Measurements from ENCODE around the gene BRMS1. TPM values are rescaled to one million over a fixed set of nuclear protein-coding genes. Genes with fewer than 3 reads are reported as not detected.
A peak's percentile ranks its signal among the peaks of the same experiment; 100 is the strongest.
"Not testable (repeated sequence)": the region's sequence is repeated elsewhere in the genome, so short reads cannot be mapped to it uniquely, and the experiment has no call there.

BRMS1 gene, protein sequence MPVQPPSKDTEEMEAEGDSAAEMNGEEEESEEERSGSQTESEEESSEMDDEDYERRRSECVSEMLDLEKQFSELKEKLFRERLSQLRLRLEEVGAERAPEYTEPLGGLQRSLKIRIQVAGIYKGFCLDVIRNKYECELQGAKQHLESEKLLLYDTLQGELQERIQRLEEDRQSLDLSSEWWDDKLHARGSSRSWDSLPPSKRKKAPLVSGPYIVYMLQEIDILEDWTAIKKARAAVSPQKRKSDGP
- 10 to 100 TPM; 53.2 to 57.1 TPM for total RNA-seq

DNA sequence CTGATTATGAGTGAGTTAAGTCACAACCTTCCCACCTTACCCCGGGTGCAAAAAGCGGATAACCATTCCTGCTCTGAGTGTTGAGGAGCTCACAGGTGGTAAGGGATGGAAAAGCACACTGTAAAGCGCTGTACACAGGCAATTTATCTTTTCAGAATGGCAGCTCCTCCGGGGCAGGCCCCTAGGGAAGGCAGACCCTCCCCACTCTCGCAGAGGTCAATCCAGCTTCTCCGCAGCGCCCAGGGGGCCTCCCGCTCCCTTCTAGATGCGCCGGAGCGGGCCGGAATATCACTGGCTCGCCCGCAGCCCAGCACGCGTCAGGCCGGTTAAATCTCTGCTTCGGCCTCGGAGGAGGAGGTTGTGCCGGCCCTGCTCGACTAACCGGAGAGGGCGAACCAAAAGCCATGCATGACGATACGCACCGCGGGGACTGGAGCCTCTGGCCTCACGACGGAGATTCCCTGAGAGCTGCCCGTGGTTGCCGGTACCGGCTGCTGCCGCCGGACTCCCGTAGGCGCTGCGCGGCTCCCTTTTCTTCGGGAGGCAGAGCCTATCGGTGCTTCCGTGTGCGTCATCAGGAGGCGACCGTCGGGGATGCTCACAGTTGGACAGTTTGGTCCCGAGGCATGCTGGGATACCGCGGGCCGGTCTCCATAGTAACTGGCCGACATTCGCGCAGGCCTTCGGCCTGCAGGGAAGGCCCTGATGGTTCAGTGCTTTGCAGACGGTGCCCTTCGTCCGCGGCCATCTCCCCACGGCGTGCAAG is at the start of gene BRMS1:
Gene BRMS1 (minus strand): TSS at position 555 of the 766 bp plus-strand sequence. CDS start 2,870 bp downstream, outside the sequence.
- Mint-ChIP-seq H3K27ac (peak within 1 kb of the TSS; percentile 93), H3K4me3 (peak within 1 kb of the TSS; percentile 96), H3K9me3 (ENCODE audit: insufficient read depth) (no peaks in the 10 kb centered on the region), H3K27me3 (ENCODE audit: low read depth) (peaks cover 2% of the 10 kb centered on the region), H3K36me3 (ENCODE audit: low read depth) (peaks cover 13% of the 10 kb centered on the region), H3K4me1 (ENCODE audit: low read depth) (peaks cover 55% of the 10 kb centered on the region)
- POLR2A ChIA-PET = interaction anchor here (0.7 to 2.9 kb wide), 11 partner anchors 10 to 773 kb away, joined by 3 to 28 read pairs (median 4); partner anchors contain the start of genes CD248, SLC29A2 and YIF1A
- DNase-seq (peak; percentile 98), ATAC-seq (peak; percentile 77)
- CTCF ChIA-PET = interaction anchor here (0.8 to 8.2 kb wide), 14 partner anchors 9 to 67 kb away, joined by 3 to 79 read pairs (median 6); partner anchors contain the start of genes RIN1 and YIF1A

DNA sequence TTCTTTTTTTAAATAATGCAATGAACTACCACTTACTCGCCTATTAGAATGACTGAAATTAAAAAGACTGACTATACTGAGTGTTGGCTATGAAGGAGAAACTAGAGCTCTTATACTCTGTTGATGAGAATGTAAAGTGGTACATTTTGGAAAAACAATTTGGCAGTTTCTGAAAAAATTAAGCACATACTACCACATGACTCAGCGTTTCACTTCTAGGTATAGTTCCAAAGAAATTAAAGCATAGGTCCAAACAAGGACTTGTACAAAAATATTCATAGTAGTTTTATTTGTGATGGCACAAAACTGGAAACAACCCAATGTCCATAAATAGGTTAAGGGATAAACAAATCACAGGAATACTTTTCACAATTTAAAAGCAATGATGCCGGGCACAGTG is 49.0 kb upstream of the BRMS1 start:
- CTCF ChIA-PET = interaction anchor here (1.9 to 3.3 kb wide), 2 partner anchors 8 to 82 kb away, joined by 5 to 16 read pairs; no protein-coding TSS in a partner anchor
- peaks cover 5% of the 10 kb centered on the region for H3K27me3 Mint-ChIP-seq (ENCODE audit: low read depth)
- H3K4me3 Mint-ChIP-seq = no peak overlapping the region
- no peak overlapping the region for H3K27ac Mint-ChIP-seq
- no peak for ATAC-seq
- no peaks in the 10 kb centered on the region for H3K9me3 Mint-ChIP-seq (ENCODE audit: insufficient read depth)
- peaks cover 3% of the 10 kb centered on the region for H3K4me1 Mint-ChIP-seq (ENCODE audit: low read depth)
- POLR2A ChIA-PET = no interaction called here
- H3K36me3 Mint-ChIP-seq (ENCODE audit: low read depth) = no peaks in the 10 kb centered on the region
- no peak for DNase-seq

DNA sequence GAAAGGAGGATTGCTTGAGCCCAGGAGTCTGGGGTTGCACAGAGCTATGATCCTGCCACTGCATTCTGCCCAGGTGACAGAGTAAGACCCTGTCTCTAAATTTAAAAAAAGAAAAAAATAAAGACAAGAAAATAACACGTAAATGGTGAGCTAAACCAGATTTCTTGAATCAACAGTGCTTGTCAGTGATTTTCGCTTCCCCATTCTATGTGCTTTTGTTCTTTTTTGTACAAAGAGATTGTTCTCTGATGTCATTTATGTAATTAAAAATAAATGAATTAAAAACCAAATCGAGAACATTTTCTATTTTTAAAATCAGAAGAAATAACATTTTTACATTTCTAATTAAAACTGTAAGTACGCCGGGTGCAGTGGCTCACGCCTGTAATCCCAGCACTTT is 46.4 kb upstream of the BRMS1 start:
- POLR2A ChIA-PET = interaction anchor here (1.0 kb wide), 1 partner anchor 81 kb away, joined by 4 read pairs; no protein-coding TSS in a partner anchor
- CTCF ChIA-PET = interaction anchor here (1.3 to 8.1 kb wide), 2 partner anchors 19 to 81 kb away, joined by 3 to 172 read pairs; no protein-coding TSS in a partner anchor
- peaks cover 3% of the 10 kb centered on the region for H3K27me3 Mint-ChIP-seq (ENCODE audit: low read depth)
- no peaks in the 10 kb centered on the region for H3K9me3 Mint-ChIP-seq (ENCODE audit: insufficient read depth)
- H3K4me1 Mint-ChIP-seq (ENCODE audit: low read depth) = peaks cover 7% of the 10 kb centered on the region
- no peak overlapping the region for H3K27ac Mint-ChIP-seq
- no peak overlapping the region for H3K4me3 Mint-ChIP-seq
- no peak for DNase-seq
- H3K36me3 Mint-ChIP-seq (ENCODE audit: low read depth) = no peaks in the 10 kb centered on the region
- no peak for ATAC-seq

DNA sequence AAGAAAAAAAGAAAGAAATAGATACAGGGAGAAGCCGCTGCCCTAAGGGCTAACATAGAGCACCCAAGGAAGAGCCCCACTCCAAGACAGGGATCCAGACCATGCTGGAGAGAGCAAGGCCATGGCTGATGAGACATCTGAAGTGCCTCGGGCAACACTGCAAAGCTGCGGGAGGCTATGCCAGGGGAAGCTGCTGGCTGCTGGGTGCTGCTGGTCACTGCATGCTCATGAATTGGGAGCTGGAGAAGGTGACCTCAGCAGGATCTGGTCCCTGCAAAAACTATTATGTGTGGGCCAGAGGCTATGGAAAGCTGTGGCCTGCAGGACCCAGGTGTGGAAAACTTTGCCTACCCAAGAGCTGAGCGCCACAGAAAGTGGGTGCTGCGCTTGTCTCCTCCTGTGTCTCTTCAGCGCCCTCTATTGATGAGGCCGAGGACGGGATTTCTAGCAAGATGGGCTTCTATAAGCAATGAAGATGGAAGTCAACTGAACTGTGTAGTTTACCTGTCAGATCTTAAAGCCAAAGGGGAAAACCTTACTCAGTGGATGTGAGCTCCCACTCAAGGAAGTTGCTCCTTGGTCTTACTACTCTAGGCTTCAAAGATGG is 44.0 kb upstream of the BRMS1 start:
- peak; percentile 88 for DNase-seq
- ChIA-PET POLR2A (interaction anchor here (0.6 to 1.2 kb wide), 5 partner anchors 17 to 231 kb away, joined by 3 to 7 read pairs (median 3); partner anchors contain the start of genes BRMS1, DPP3 and SLC29A2), CTCF (interaction anchor here (0.5 to 8.1 kb wide), 34 partner anchors 9 to 383 kb away, joined by 3 to 172 read pairs (median 6); partner anchors contain the start of genes B4GAT1, BRMS1, CD248 and MRPL11)
- Mint-ChIP-seq H3K27ac (no peak overlapping the region), H3K4me1 (ENCODE audit: low read depth) (peaks cover 11% of the 10 kb centered on the region), H3K36me3 (ENCODE audit: low read depth) (no peaks in the 10 kb centered on the region), H3K9me3 (ENCODE audit: insufficient read depth) (no peaks in the 10 kb centered on the region), H3K27me3 (ENCODE audit: low read depth) (peaks cover 1% of the 10 kb centered on the region), H3K4me3 (no peak overlapping the region)
- peak; percentile 93 for ATAC-seq

DNA sequence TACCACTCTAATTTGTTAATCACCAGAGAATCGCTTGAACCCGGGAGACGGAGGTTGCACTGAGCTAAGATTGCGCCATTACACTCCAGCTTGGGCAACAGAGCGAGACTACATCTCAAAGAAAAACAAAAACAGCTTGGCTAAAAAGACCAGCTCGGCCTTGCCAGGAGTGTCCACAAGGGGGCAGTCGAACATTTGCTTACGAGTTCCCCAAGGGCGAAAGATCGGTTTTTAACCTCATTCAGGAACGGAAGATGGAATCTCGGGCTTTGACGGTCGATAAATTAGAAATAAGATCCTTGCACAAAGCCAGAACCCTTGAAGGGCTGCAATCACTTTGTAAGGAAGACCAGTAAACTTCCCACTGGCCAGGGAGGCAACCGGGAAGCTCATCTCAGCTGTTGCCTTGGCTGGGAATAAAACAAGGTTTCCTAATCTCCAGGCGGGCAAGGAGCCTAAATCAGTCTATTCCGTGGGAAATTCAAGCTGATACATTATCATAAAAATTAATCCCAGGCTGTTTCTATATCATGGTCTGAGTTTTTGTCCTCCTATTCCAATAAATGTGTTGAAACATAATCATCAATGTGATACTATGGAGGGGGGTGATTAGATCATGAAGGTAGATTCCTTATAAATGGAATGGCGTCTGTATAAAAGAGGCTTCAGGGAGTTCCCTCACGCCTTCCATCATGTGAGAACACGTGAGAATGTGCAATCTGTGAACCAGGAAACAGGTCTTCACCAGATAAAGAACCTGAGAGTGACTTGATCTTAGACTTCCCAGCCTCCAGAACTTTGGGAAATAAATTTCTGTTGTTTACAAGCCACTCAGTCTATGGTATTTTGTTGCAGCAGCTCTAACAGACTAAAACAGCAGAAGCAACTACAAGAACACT is 41.5 kb upstream of the BRMS1 start:
- no peaks in the 10 kb centered on the region for H3K36me3 Mint-ChIP-seq (ENCODE audit: low read depth)
- ChIA-PET POLR2A (interaction anchor here (0.7 to 1.9 kb wide), 2 partner anchors 14 to 80 kb away, joined by 3 to 7 read pairs; partner anchors contain the start of gene PELI3), CTCF (interaction anchor here (0.6 to 8.1 kb wide), 47 partner anchors 9 to 570 kb away, joined by 3 to 172 read pairs (median 4); partner anchors contain the start of genes B4GAT1, BRMS1, CCDC87 and CCS)
- DNase-seq (peak; percentile 91), ATAC-seq (peak; percentile 71)
- H3K27me3 Mint-ChIP-seq (ENCODE audit: low read depth) = no peaks in the 10 kb centered on the region
- H3K27ac Mint-ChIP-seq = no peak overlapping the region
- no peaks in the 10 kb centered on the region for H3K9me3 Mint-ChIP-seq (ENCODE audit: insufficient read depth)
- H3K4me3 Mint-ChIP-seq = peak overlapping the region; percentile 20
- peaks cover 11% of the 10 kb centered on the region for H3K4me1 Mint-ChIP-seq (ENCODE audit: low read depth)

DNA sequence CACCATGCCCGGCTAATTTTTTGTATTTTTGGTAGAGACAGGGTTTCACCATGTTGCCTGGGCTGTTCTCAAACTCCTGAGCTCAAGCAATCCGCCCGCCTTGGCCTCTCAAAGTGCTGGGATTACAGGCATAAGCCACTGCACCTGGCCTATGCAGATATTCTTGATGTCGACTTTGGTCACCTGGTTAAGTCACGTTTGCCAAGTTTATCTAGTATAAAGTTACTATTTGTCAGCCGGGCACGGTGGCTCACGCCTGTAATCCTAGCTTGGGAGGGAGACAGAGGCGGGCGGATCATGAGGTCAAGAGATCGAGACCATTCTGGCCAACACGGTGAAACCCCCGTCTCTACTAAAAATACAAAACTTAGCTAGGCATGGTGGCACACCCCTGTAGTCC is 39.4 kb upstream of the BRMS1 start:
- POLR2A ChIA-PET = interaction anchor here (1.2 kb wide), 1 partner anchor 12 kb away, joined by 4 read pairs; no protein-coding TSS in a partner anchor

DNA sequence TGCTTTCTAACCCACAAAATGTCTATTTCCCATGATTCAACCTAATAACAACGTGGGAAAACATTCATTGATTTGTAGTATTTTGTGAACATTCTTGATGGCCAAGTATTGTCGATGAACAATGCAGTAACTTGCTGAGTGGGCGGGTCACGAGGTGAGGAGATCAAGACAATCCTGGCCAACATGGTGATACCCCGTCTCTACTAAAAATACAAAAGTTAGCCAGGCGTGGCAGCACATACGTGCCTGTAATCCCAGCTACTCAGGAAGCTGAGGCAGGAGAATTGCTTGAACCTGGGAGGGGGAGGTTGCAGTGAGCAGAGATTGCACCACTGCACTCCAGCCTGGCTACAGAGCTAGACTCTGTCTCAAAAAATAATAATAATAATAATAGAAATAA is 35.4 kb upstream of the BRMS1 start:
- ATAC-seq; H3K36me3 Mint-ChIP-seq (ENCODE audit: low read depth); H3K9me3 Mint-ChIP-seq (ENCODE audit: insufficient read depth); H3K27ac Mint-ChIP-seq; H3K4me3 Mint-ChIP-seq; DNase-seq; H3K4me1 Mint-ChIP-seq (ENCODE audit: low read depth); H3K27me3 Mint-ChIP-seq (ENCODE audit: low read depth); POLR2A ChIA-PET: not testable (repeated sequence)
- CTCF ChIA-PET = interaction anchor here (0.7 to 2.0 kb wide), 2 partner anchors 9 to 69 kb away, joined by 4 to 15 read pairs; no protein-coding TSS in a partner anchor

More for the DNA sequence above, 39.4 kb upstream of the BRMS1 start:
- H3K36me3 Mint-ChIP-seq (ENCODE audit: low read depth); H3K27me3 Mint-ChIP-seq (ENCODE audit: low read depth); DNase-seq; ATAC-seq; H3K9me3 Mint-ChIP-seq (ENCODE audit: insufficient read depth); H3K4me3 Mint-ChIP-seq; H3K27ac Mint-ChIP-seq: not testable (repeated sequence)
- H3K4me1 Mint-ChIP-seq (ENCODE audit: low read depth) = peaks cover 15% of the 10 kb centered on the region
- CTCF ChIA-PET = interaction anchor here (1.0 to 8.1 kb wide), 7 partner anchors 11 to 74 kb away, joined by 3 to 172 read pairs (median 9); partner anchors contain the start of genes B4GAT1 and BRMS1

DNA sequence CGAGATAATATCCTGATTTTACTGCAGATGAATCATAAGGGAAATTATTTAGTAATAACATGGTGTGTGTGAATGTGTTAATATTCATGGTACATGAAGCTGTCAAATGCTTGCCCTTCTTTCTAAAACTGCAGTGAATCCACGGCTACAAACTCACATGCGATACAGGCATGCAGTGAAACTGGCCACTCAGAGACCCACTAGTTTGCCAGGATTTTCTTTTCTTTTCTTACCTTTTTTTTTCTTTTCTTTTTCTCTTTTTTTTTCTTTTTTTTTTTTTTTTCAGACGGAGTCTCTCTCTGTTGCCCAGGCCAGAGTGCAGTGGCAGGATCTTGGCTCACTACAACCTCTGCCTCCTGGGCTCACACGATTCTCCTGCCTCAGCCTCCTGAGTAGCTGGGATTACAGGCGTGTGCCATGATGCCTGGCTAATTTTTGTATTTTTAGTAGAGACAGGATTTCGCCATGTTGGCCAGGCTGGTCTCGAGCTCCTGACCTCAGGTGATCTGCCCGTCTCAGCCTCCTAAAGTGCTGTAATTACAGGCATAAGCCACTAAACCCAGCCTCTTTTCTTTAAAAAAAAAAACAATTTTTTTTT is 28.9 kb upstream of the BRMS1 start:
- H3K27ac Mint-ChIP-seq; H3K9me3 Mint-ChIP-seq (ENCODE audit: insufficient read depth); H3K27me3 Mint-ChIP-seq (ENCODE audit: low read depth); H3K36me3 Mint-ChIP-seq (ENCODE audit: low read depth); ATAC-seq; POLR2A ChIA-PET; H3K4me3 Mint-ChIP-seq; DNase-seq: not testable (repeated sequence)
- H3K4me1 Mint-ChIP-seq (ENCODE audit: low read depth) = peaks cover 27% of the 10 kb centered on the region
- CTCF ChIA-PET = interaction anchor here (1.3 to 5.0 kb wide), 4 partner anchors 9 to 35 kb away, joined by 3 to 49 read pairs (median 8); no protein-coding TSS in a partner anchor

DNA sequence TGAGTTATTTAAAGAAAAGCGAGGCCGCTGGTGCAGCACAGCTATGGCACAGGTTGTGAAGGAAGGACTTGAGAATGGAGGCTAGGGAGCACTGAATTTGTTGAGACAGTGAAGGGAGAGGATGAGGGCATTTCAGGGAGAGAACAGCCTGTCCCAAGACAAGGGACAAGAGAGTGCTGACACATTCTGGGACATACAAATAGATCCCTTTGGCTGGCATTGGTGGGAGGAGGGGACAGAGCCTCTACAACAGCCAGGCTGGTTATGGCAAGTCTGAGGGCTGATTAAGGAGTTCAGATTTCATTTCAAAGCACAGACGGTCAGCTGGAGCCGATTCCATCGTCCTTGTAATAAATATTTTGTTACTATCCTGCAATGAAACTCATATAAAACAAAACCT is 28.4 kb upstream of the BRMS1 start:
- ChIA-PET POLR2A (no interaction called here), CTCF (interaction anchor here (1.3 to 5.0 kb wide), 6 partner anchors 9 to 61 kb away, joined by 3 to 49 read pairs (median 12); partner anchors contain the start of gene B4GAT1)
- ATAC-seq (no peak), DNase-seq (no peak)
- no peak overlapping the region for H3K27ac Mint-ChIP-seq
- H3K27me3 Mint-ChIP-seq (ENCODE audit: low read depth) = peaks cover 6% of the 10 kb centered on the region
- H3K36me3 Mint-ChIP-seq (ENCODE audit: low read depth) = peaks cover 3% of the 10 kb centered on the region
- peak overlapping the region; percentile 1 for H3K4me3 Mint-ChIP-seq
- peaks cover 27% of the 10 kb centered on the region for H3K4me1 Mint-ChIP-seq (ENCODE audit: low read depth)
- H3K9me3 Mint-ChIP-seq (ENCODE audit: insufficient read depth) = no peaks in the 10 kb centered on the region

Measured in activated CD8-positive, alpha-beta T cell treated with anti-CD3 and anti-CD28 coated beads, Interleukin-2, amount 10 ng/mL, durations not matched to agents 7 days and 5 days (primary cell).